ENCODE measurements around the gene AKR1E2.

AKR1E2 gene

GRCh38 chr10:4847561-4848355, 21.8 kb downstream of the AKR1E2 start:
- DNase-seq: peak; percentile 77

- no peak for DNase-seq
These were observed 22.5 kb downstream of the AKR1E2 start for GRCh38 chr10:4848356-4849041.

GRCh38 chr10:4849042-4849402, 23.0 kb downstream of the AKR1E2 start:
- no peak for DNase-seq

- DNase-seq: peak; percentile 90
These were observed 23.7 kb downstream of the AKR1E2 start for GRCh38 chr10:4849555-4850242.

GRCh38 chr10:4850397-4850796, 24.4 kb downstream of the AKR1E2 start:
- DNase-seq: no peak

- no peak for DNase-seq
These were observed 25.2 kb downstream of the AKR1E2 start for GRCh38 chr10:4851176-4851575.

- DNase-seq: no peak
These were observed 25.8 kb downstream of the AKR1E2 start for GRCh38 chr10:4851846-4852245.

- no peak for DNase-seq
These were observed 40.1 kb downstream of the AKR1E2 start for GRCh38 chr10:4865945-4866661.

- no peak for DNase-seq
These were observed 41.1 kb downstream of the AKR1E2 start for GRCh38 chr10:4867109-4867519.

- DNase-seq: no peak
These were observed 41.7 kb downstream of the AKR1E2 start for GRCh38 chr10:4867520-4868356.

GRCh38 chr10:4868357-4868657, 42.3 kb downstream of the AKR1E2 start:
- no peak for DNase-seq

- DNase-seq: no peak
These were observed 56.7 kb downstream of the AKR1E2 start for GRCh38 chr10:4882704-4883078.

- DNase-seq: peak; percentile 10
These were observed 57.2 kb downstream of the AKR1E2 start for GRCh38 chr10:4883079-4883739.

- DNase-seq: no peak
These were observed 59.2 kb downstream of the AKR1E2 start for GRCh38 chr10:4885162-4885561.

GRCh38 chr10:4887501-4887900, 61.5 kb downstream of the AKR1E2 start:
- no peak for DNase-seq

- DNase-seq: no peak
These were observed 62.2 kb downstream of the AKR1E2 start for GRCh38 chr10:4888236-4888635.

GRCh38 chr10:4889959-4890358, 64.0 kb downstream of the AKR1E2 start:
- DNase-seq: no peak

- DNase-seq: no peak
These were observed 66.7 kb downstream of the AKR1E2 start for GRCh38 chr10:4892681-4893080.

- DNase-seq: no peak
These were observed 68.3 kb downstream of the AKR1E2 start for GRCh38 chr10:4894335-4894734.

All from fibroblast of skin of right quadriceps (primary cell).